Medulla oblongata (tissue), 1 donor: ENCODE measurements around the gene ARHGEF40.

Source experiments
- DNase-seq: peaks from one replicate; pipeline ENCODE4 v3.0.0-alpha.2; 2015; ENCODE audit errors: extremely low spot score

ARHGEF40 gene

DNA sequence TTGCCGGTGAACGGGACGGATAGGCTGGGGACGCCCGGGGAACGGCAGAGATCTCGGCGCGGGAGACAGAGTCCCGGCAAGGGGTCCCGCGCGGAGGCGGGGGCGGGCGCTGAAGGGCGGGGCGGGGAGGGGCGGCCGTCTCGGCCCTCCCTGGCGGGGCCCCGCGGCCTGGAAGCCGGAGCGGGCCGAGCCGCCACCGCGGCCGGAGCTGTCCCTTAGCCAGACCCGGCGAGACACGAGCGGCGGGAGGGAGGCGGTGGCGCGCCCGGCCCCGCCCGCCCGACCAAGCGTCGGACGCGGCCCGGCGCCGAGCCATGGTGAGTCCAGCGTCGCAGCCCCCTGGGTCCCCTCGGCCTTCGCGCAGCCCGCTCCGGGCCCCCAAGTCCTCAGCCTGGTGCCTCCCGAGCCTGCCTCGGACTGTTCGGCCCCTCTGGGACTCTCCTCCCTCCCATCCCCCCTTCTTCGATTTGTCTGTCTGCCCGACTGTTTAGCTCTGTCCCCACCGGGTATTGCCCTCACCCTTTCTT lies at the start of gene ARHGEF40:
ARHGEF40 (plus strand) TSS at position 222 of the 527 bp plus-strand sequence; CDS start at position 315, 93 bp downstream.
- DNase-seq: peak; percentile 77

- DNase-seq: no peak
Observed at GRCh38 chr14:21020977-21021545, 49.0 kb upstream of the ARHGEF40 start.

DNA sequence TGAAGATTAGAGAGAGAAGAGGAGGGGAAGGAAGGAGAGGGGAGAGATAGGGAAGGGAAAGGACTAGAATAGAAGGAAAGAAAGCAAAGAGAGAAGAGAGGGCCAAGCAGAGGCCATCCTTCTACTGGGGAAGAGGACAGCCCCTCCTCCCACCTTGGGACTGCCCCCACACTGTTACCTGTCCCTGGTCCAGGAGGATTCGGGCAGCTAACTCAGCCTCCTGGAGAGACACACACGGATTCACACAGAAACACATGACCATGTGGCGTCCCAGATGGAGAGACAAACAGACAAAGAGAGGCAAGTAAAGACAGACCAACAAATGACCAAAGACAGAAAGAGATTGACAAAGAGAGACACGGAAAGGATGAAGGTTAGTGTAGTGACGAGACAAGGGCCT lies 47.4 kb upstream of the ARHGEF40 start:
- DNase-seq: no peak

- peak; percentile 71 for DNase-seq
Observed at GRCh38 chr14:21023174-21023573, 46.9 kb upstream of the ARHGEF40 start.

DNA sequence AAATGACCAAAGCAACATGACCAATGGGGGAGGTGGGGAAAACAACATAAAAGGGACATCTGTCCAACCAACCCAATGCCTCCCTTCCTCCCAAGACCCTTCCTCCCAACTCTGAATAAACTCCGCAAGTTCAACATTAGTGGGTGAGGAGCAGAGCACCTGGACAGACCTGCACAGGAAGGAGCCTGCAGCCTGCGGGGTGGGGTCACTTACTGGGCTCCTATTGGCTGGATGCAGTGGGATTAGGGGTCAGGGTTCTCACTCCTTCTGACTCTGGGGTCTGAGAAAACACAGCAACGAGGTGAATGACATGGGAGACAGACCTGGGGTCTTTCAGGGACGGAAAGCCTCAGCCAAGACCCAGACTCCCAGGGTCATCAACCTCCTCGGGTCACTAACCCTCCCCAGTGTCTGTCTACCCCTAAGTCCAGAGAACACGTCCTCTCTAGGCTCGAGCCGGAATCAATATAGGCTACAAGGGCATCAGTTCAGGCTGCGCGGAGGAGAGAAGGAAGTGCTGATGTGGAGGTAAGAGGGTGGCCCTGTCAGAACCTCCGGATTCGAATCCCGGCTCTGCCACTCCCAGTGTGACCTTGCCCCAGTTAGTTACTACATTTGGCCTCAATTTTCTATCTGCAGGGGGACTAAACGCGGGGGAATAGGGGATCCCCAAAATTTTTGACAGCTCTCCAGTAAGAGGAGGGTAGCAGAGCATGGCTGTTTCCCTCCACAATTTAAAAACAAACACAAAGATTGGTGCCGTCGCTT lies 46.1 kb upstream of the ARHGEF40 start:
- DNase-seq: peak; percentile 35

DNA sequence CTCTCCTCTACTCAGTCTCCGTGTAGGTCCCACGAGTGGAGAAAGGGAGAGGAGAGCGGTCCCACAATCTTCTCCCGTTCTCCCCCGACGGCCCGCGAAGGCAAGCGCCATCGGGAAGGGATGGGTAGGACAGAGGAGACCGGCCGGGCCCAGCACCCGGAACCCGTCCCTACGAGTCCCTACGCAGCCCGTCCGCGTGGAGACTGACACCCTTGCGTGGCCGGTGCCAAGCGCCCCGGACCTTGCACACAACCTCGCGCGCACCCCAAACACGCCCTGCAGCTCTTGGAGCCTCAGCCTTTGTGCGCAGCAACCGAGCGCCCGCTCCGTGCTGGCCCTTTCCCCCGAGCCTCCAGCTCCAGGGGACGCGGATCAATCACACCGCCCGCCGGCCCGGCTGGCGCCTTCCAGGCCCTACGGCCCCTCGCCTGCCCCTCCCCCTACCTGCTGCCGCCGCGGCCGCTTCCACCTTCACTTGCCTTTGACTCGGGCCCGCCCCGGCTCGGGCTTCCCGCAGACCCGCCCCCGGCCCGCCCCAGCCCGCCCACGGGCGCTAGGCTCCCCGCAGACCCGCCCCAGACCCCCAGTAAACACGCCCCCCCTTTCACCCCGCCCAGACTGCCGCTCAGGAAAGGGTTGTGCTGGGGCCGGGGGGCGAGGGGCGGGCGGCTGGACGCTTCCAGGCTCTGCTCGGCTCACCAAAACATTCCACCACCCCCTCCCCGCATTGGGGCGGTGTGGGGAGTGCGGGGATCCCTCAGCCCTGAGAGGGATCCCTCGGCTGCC lies 45.3 kb upstream of the ARHGEF40 start, which contains the start of gene NDRG2:
NDRG2 (minus strand) TSS at position 477 of the 786 bp plus-strand sequence. CDS start 1,746 bp downstream, outside the sequence.
- peak; percentile 75 for DNase-seq

GRCh38 chr14:21025371-21026273 lies 44.5 kb upstream of the ARHGEF40 start:
- DNase-seq: peak; percentile 80

- peak; percentile 95 for DNase-seq
Observed at GRCh38 chr14:21026274-21026987, 43.7 kb upstream of the ARHGEF40 start.

DNA sequence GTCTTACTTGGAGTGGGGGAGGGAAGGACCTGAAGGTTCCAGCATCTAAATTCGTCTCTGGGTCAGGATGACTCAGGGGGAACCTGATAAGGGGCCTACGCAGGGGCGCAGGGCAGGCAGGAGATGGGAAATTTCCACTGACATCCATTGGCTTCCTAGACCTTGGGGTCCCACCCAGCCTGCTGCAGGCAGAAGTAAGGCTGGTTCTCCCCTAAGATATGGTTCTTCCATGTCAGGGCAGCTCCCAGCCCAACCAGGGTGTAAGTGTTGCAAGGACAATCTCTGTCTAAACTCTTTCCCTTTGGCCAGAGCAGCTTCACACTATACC lies 43.2 kb upstream of the ARHGEF40 start:
- no peak for DNase-seq

- DNase-seq: no peak
Observed at GRCh38 chr14:21029917-21030316, 40.2 kb upstream of the ARHGEF40 start, which contains the start of gene TPPP2. Gene TPPP2 (plus strand): TSS chr14:21030217. CDS start chr14:21030582, 365 bp downstream.

DNA sequence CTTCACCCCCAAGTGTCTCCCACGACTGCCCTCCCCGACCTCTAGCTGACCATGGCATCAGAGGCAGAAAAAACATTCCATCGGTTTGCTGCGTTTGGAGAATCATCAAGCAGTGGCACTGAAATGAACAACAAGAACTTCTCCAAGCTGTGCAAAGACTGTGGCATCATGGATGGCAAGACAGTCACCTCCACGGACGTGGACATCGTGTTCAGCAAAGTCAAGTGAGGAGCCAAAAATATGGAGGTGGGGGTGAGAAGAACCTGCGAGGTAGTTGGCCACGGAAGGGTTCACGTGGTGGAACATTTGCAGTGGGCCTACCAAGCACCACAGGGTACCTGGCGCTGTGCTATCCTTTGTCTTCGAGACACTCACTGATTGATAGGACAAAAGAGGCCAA lies 39.6 kb upstream of the ARHGEF40 start:
- DNase-seq: no peak

DNA sequence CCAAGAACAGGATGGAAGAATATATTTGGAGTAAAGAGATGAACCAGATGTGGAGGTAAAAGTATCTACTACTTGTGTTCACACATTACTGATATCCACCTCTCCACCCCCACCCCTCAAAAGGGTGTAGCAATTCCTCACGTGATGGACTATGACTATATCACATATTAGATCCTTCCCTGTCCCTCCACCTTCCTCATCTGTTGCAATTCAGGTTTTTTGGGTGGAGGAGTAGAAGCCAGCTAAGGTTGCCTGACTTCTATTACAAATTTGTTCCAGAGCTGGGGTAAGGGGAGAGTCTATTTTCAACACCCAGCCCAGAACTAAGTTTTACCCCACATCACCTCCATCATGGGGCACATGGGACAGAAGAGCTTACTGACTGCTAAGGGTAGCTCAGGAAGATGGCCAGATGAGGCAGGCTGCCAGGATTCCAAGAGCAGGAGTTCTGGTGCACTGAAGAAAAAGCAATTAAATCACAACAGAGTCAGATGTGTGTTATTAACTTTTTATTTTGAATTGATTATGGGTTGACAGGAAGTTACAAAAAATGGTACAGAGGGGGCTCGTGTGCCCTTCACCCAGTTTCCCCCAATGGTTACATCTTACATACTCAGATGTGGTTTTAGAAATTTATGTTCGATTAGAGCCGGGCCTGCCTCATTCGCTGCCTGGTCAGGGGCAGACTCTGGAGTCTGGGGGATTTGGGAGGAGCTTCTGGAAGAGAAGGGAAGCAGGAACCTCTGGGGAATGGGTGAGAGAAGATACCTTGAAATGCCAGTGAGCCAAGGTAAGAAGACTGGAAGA lies 37.6 kb upstream of the ARHGEF40 start:
- DNase-seq: peak; percentile 54

DNA sequence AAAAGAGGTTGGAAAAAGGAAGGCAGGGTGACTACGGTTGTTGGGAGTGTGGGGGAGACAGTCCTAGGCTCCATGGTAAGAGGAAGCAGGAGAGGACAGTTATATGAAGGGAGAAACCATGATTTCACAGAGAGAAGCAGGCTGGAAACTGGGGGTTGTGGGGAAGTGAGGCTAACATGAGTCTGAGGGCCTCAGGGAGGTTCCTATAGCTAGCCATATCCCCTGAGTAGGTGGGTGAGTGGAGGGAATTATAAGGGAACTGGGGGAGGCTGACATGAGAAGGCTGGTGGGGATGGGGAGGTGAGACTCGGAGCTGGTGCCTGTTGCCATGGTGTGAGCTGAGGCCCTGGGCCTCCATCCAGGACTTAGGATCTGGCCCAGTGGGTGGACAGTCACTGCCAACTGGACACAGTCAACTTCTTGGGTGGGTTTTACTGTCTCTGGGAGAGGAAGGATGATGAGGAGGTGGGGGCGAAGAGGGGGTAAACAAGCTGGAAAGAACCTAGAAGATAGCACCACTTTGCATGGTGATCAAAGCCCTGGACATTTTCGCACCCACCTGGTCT lies 36.9 kb upstream of the ARHGEF40 start:
- peak; percentile 46 for DNase-seq

DNA sequence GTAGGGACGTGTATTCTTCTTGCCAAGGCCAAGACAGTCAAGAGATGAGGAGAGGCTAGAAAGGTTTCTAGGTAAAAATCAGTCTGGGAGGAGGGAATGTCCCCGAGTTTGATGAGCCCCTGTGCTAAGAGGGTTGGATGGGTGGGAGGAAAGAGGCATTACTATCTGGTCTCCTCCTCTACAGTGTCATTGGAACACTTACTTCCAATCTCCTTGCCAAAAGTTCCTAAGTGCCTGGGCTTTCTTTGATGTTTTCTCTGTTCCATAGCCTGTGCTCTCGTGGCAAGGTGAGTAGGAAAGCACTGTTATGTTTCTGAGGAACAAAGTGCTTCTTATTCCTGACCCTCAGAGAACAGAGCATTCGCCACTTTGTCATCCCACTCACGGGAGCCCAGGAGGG lies 35.4 kb upstream of the ARHGEF40 start, which contains the start of gene RNASE13:
RNASE13 (minus strand) TSS at position 101 of the 400 bp plus-strand sequence. CDS start 519 bp downstream, outside the sequence.
- DNase-seq: no peak

- DNase-seq: peak; percentile 47
Observed at GRCh38 chr14:21036751-21037150, 33.4 kb upstream of the ARHGEF40 start.

GRCh38 chr14:21037156-21037555 lies 32.9 kb upstream of the ARHGEF40 start:
- DNase-seq: no peak

DNA sequence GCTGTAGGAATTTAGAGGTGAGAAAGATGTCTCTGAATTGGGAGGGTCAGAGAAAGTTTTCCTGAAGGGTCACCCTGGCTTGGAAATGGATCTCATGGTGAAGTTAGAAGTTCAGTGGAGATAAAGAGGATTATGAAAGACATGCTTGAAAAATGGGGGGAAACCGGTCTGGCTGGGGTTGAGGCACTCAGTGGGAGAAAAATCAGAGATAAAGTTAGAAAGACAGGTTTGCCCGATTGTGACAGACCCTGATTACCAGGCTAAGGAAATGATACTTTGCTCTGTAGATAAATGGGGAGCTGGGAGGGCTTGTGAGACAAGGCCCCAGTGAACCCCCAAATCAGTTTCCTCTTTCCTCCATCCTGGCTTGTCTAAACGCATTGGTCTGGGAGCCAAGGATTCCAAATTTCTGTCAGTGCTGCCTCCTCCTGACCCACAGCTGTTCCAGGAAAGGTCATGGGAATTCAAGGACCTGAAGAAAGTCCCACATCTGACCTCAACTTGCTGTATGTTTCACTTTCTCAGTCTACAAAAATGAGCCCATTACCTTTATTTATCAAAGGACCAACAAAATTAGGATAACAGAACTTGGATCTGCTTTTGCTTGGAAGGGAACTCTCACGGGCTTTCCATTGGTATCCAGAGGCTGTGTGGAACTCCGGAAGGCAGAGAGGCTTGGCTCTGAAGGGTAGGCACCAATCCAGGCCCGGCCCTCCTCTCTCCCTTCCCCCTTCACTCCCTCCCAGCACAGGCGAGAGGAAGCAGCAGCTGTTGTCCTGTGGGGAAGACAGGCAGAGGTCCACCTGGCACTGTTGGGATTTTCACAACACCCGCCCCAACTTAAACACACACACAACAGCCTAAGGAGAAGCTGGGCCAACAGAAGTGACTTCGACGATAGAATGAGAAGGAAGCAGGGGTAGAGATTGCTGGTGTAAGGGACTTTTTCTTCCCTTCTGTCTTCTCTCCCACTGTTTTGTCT lies 31.4 kb upstream of the ARHGEF40 start:
- DNase-seq: peak; percentile 90
